Right kidney (tissue), 1 donor: ENCODE results near the gene CLCN5.

Experiments
- DNase-seq: peaks from one replicate; pipeline ENCODE4 v3.0.0-alpha.2; 2016

CLCN5 gene

GRCh38 chrX:50075630-50076339 lies 153.4 kb downstream of the CLCN5 start:
- no peak for DNase-seq

DNA sequence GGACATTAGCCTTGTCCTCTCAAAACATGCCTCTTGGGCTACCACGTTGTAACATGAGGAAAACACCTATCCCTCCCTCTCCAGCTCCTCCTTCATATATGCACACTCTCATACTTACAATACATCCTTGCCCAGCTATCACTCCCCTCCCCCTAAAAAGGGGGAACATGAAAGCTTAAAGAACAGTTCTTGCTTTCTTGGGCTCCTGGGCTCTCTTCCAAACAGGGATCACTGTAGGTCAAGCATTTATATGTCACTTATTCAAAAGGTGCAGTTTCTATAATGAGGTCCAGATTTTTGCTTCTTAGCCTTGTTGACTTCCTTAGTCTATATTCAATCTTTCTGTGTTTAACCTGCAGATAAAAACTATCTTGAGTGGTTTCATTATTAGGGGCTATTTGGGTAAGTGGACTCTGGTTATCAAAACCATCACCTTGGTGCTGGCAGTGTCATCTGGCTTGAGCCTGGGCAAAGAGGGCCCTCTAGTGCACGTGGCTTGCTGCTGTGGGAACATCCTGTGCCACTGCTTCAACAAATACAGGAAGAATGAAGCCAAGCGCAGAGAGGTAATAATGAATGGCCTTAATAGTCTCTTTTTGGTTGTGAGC lies 159.0 kb downstream of the CLCN5 start:
- peak; percentile 23 for DNase-seq

DNA sequence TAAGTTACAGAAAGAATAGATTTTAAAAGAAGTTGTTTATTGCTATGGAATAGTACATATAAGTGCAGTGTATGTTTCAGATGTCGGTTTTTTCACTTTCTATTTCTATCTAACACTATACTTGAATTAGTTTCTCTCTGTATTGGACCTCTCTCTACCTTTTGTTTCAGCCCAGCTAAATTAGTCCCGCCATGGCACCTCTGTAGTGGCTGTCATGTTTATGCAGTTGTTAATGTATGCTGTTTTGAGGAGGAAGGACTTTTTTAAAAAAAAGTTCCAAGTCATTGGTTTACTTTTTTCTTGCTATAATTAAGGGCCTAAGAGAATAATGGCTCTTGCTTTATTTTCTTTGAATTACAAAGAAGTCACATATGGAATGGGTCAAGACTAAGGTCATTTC lies 160.3 kb downstream of the CLCN5 start:
- DNase-seq: no peak

GRCh38 chrX:50088645-50089044 lies 166.2 kb downstream of the CLCN5 start:
- DNase-seq: no peak

- no peak for DNase-seq
Observed at GRCh38 chrX:50093625-50094024, 171.2 kb downstream of the CLCN5 start.

DNA sequence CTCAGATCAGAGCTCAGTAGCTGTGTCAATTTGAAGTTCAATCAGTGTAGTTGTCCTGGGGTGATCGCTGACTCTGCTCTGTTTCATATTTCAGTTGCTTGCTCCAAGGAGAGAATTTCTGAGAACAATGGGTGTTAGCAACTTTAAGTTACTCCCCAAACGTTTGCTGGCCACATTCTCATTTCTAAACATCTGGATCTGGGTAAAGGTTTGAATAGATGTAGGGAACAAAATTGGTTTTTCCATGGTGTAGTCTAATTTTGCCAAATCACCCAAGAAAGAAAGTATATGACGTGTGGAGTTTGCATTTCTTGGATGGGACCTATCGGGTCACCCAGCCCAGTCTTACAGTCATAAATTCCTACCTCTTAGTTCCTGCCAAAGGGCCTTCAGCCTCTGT lies 174.7 kb downstream of the CLCN5 start:
- DNase-seq: no peak

DNA sequence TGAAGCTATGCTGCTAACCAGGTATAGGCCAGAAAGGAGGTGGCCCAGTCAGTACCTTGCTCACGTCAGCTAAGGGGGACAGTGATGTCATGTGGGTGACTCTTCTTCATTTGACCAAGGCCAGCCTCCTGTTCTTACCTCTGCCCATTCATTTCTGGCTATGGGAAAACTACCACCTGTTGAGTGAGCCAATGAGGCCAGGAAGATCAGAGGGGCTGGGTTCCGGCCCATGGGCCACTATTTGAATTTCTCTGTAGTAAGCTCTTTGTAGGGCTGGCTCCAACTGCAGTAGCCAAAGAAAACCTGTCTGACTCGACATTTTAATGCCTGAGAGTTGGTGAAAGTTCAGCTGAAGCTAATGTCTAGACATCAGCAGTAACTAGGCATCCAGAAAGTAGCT lies 175.8 kb downstream of the CLCN5 start:
- no peak for DNase-seq

DNA sequence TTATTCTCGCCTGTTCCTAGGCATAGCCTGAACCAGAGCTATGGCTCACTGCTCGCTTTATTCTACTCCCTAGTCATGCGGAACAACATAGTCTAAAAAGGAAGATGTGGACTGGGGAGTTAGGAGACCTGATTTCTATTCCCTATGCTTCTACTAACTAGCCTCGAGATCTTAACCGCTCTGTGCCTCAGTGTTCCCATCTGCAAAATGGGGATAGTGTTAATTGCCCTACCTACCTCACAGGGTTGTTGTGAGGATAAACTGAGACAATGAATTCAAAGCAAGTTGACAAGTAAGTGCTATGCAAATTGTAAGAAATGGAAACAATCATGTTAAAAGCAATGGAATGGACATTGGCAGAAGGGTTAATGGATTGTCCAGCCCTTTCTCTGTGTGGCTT lies 176.4 kb downstream of the CLCN5 start:
- no peak for DNase-seq

DNA sequence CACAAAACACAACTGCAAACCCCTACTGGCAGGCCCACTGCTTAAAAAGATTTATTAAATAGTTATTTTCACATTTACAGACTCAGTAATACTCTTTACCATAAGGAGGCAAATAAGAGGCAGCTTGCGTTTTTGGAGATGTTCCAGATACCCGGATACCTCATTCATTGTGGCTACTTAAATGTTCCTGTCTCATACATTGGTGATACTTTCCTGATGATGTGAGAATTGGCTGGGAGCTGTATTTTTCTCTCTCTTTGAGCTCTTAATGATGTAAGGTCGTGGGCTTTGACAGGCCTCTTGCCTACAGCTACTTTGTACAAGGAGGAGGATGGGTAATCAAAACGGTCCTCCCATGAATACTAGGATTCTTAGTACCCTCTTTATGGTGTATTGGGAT lies 176.9 kb downstream of the CLCN5 start:
- DNase-seq: no peak

DNA sequence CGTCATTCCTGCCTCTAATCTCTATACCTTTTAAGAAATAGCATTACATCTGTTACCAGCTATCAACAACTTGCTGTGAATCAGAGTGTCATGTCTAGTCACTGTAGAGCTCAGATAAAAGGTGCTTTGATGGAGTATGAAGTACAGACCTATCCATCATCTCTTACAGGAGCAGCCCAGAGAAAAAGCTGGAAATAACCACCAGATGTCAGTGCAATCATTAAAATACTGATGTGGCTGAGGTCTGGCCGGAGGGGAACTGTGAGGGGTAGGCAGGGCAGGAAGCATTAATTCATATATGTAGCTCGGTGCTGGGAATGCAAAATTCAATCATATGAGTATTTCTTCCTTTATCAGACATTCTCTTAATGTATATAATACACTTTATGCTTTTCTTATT lies 177.8 kb downstream of the CLCN5 start:
- DNase-seq: no peak

DNA sequence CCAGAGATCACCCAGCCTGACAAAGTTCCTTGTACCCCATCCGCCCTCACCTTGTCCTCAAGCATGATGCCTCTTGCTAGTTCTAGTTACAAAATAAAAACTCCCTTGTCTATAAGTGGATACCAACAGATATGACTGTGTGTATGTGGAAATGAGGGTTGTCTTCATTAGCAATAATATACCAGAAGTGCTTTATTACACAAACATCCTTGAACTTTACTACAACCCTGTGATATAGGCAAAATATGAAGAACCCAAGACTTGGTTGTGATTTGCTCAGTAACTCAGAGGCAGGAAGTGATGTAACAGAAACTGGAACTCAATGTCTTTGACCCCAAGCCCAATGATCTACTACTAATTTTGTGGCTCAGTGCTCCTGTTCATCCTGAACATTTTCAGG lies 180.8 kb downstream of the CLCN5 start:
- no peak for DNase-seq

DNA sequence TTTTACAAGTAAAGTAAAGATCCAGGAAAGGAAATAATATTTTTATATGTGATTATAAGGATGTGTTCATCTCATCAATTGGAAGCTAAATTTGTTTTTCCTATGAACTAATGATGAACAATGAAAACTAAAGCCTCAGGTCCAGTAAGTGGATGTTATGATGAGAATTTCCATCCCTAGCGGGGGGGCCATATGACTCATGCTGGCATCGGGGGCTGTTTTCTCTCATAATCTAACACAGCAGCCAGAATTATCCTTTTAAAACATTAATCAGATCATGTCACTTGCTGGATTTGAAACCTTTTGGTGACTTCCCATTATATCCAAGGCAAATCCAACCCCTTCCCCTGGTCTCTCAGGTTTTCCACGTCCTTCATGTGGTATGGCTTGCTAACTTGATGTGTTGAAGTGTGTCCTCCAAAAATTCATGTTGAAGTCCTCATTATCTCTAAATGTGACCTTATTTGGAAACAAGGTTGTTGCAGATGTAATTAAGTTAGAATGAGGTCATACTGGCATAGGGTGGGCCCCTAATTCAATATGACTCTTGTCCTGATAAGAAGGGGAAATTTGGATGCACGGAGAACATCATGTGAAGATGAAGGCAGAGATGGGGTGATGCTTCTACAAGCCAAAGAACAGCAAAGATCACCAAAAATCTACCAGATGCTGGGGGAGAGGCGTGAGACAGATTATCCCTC lies 181.6 kb downstream of the CLCN5 start:
- no peak for DNase-seq

- DNase-seq: no peak
Observed at GRCh38 chrX:50106051-50106675, 183.8 kb downstream of the CLCN5 start.

DNA sequence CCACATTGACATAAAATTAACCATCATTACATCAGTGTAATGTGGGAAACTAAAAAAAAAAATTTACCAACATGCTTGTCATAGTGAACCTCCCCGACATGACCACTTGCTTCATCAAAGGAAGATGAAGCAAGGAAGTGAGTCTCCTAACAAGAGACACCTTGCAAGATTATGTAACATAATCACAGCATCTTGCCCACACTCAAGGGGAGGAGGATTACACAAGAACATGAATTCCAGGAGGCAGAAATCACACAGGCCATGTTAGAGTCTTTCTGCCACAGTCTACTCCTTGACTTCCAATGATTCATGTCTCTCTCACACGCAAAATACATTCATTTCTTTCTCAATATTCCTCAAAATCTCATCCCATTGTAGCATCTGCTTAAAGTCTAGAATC lies 185.1 kb downstream of the CLCN5 start:
- DNase-seq: no peak

- DNase-seq: no peak
Observed at GRCh38 chrX:50108264-50108663, 185.9 kb downstream of the CLCN5 start.

DNA sequence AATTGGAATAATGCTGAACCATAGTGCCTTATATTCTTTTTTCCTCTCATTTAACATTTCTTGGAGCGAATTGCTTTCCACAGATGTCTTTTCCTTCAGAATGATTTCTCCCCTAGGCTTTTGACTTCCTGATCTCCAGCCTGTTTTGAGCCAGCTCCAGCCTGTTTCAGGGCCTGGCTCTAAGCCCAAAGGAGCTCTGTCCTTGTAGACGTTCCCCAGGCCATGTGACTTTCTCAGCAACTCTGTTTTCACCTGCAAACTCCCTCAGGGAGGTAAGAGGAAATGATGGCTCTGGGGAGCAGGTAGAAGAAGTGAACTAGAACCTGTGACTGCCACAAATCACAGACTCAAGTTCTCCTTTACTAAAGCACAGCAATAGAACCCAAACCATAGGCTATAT lies 189.3 kb downstream of the CLCN5 start:
- no peak for DNase-seq

DNA sequence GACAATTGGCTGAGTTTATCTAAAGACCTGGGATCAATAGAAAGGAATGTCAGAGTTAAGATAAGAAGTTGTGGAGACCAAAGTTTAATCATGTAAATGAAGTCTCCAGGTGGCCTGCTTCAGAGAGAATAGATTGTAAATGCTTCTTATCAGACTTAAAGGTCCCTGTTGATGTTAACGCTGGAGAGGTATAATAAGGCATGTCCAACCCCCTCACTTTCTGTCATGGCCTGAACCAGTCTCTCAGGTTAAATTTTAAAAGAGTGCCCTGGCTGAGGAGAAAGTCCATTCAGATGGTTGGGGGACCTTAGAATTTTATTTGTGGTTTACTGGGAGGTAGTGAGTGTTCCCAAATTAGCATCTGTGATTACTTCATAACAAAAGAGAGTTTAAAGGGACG lies 191.7 kb downstream of the CLCN5 start:
- DNase-seq: no peak

GRCh38 chrX:50115973-50116372 lies 193.6 kb downstream of the CLCN5 start:
- no peak for DNase-seq

DNA sequence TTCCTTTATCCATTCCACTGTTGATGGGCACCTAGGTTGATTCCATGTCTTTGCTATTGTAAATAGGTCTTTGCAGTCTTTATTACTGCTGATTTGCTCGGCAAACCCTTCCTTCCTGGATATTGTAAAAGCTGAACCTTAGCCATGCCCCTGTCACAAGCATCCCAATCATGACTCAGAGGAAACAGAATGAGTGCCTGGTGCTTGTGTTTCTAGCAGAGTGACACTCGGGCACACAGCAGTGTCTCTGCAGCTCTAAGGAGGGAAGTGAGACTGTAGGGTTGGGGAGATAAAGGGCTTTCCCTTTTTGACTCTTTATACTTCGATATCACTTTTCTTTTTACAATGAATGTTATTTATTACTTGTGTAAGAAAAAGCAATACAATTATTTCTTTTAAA lies 195.1 kb downstream of the CLCN5 start:
- no peak for DNase-seq

GRCh38 chrX:50125480-50125879 lies 203.1 kb downstream of the CLCN5 start:
- DNase-seq: no peak

DNA sequence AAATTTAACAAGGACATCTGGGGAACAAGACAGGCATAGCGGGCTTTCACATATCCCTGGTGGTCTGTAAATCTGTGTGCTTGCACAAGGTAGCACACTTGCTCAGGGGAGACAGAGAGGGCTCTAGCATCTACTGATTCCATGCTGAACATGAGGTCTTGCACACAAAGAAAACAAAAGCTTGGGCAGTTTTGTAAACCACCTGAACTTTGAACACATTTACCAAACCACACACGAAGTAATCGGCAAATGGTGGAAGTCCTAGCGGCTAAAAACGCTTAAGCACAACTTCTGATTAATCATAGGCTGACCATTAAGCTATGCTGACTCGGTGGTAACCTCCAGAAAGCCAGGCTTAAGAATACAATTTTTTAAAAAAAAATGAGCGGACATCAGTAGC lies 225.6 kb downstream of the CLCN5 start:
- DNase-seq: no peak
